GM13977 (cell line): ENCODE results near the gene FSIP1.

ENCODE experiments used
- DNase-seq: peaks from one replicate; pipeline ENCODE4 v3.0.0; 2012; ENCODE audit warnings: low spot score
- in situ Hi-C: fragments of 300-500 bp; cut with MboI; formaldehyde crosslinking; loops from one replicate; pipeline ENCODE4 v1.12.0; 2022; ENCODE audit warnings: low sequenced_read_pairs, low pct_unique_long_range_greater_than_20kb, mixed read lengths, inconsistent platforms; ENCODE audit not compliant: unreplicated experiment
- TF ChIP-seq, protein P1 (sequence below): IDR thresholded peaks from 2 replicates; pipeline ENCODE4 v1.5.1; 2012; ENCODE audit warnings: mild to moderate bottlenecking, control low read depth; ENCODE audit not compliant: insufficient read depth; ENCODE audit errors: extremely low read depth, missing control alignments

Gene FSIP1

DNA sequence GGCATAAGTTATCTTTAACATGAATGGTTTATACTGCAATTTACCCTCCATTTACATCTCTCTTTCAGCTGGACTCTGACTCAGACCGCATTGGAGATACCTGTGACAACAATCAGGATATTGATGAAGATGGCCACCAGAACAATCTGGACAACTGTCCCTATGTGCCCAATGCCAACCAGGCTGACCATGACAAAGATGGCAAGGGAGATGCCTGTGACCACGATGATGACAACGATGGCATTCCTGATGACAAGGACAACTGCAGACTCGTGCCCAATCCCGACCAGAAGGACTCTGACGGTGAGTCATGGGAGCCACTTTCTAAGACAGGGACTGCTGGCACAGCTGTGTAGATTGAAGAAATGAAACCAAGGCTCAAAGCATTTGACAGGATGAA is 190.1 kb downstream of the FSIP1 start:
- no peak for DNase-seq
- in situ Hi-C loops: loop anchor here (25.0 kb wide), 2 partner anchors 230 to 480 kb away; no protein-coding TSS in a partner anchor
- TF ChIP-seq, protein P1, sequence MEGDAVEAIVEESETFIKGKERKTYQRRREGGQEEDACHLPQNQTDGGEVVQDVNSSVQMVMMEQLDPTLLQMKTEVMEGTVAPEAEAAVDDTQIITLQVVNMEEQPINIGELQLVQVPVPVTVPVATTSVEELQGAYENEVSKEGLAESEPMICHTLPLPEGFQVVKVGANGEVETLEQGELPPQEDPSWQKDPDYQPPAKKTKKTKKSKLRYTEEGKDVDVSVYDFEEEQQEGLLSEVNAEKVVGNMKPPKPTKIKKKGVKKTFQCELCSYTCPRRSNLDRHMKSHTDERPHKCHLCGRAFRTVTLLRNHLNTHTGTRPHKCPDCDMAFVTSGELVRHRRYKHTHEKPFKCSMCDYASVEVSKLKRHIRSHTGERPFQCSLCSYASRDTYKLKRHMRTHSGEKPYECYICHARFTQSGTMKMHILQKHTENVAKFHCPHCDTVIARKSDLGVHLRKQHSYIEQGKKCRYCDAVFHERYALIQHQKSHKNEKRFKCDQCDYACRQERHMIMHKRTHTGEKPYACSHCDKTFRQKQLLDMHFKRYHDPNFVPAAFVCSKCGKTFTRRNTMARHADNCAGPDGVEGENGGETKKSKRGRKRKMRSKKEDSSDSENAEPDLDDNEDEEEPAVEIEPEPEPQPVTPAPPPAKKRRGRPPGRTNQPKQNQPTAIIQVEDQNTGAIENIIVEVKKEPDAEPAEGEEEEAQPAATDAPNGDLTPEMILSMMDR: no peak

DNA sequence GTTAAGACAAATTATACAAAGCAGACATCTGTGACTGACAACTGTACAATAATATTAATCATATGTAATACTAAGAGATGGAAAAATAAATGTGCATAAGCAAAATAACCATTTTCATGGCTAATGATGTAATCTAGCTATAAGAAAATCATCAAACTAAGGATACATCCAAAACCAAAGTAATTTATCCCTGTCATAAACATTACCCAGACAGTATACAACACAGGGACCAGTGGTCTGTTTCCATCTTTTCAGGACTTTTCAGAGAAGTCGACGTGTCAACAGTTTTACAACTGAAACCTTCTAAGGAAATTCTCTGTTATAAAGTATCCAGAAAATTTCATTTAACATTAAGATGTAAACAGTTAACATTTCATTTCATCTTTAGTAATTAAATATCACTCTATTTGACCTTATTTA is 190.7 kb downstream of the FSIP1 start:
- DNase-seq: no peak
- in situ Hi-C loops: loop anchor here (25.0 kb wide), 2 partner anchors 230 to 480 kb away; no protein-coding TSS in a partner anchor
- TF ChIP-seq, protein P1: no peak

DNA sequence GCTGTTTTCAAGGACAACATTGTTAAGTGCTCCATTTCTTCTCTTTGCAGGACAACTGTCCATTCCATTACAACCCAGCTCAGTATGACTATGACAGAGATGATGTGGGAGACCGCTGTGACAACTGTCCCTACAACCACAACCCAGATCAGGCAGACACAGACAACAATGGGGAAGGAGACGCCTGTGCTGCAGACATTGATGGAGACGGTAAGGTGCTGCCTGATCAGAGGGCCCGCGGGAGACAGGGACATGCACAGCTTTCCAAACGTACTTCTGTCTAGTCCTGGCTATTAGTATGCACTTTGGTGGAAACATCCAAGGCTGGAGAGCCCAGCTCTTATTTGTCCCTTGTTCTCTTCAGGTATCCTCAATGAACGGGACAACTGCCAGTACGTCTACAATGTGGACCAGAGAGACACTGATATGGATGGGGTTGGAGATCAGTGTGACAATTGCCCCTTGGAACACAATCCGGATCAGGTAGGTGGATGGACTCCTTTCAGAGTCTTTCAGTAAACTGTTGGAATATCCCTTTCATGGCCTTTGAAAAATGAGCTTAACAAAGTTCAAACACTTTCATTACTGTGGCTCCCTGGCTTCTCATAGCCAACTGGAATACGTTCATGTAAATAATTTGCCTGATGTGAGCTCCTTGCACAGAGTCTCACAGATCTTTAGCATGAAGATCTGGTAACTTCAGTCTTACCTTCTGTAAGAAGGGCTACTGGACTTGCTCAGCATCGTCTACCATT is 191.3 kb downstream of the FSIP1 start:
- in situ Hi-C loops: loop anchor here (25.0 kb wide), 2 partner anchors 229 to 479 kb away; no protein-coding TSS in a partner anchor
- TF ChIP-seq, protein P1: no peak
- DNase-seq: no peak

DNA sequence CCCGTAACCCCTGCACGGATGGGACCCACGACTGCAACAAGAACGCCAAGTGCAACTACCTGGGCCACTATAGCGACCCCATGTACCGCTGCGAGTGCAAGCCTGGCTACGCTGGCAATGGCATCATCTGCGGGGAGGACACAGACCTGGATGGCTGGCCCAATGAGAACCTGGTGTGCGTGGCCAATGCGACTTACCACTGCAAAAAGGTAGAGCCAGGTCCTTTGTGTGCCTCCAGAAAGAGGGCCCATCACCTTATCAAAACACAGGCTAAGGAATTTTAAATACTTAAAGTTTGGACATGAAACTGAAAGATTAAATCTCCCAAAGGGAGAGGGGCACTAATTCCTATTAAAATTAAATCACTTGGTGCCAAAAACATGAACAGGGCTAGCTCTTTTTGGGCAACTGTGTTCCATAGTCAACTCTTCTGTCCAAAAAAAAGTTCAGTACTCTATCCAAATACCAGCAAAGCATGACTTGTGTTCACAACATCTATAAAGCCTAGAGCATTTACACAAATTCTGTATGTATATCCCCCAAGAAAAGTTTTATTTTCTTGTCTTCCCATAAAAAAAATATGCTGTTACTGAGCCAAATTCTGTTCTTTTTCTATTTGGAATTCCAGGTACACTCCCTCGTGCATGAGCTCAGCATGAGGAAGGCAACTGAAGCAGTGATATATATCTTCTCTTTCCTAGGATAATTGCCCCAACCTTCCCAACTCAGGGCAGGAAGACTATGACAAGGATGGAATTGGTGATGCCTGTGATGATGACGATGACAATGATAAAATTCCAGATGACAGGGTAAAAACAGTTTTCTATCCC is 192.6 kb downstream of the FSIP1 start:
- TF ChIP-seq, protein P1: no peak
- in situ Hi-C loops: loop anchor here (25.0 kb wide), 2 partner anchors 228 to 478 kb away; no protein-coding TSS in a partner anchor

DNA sequence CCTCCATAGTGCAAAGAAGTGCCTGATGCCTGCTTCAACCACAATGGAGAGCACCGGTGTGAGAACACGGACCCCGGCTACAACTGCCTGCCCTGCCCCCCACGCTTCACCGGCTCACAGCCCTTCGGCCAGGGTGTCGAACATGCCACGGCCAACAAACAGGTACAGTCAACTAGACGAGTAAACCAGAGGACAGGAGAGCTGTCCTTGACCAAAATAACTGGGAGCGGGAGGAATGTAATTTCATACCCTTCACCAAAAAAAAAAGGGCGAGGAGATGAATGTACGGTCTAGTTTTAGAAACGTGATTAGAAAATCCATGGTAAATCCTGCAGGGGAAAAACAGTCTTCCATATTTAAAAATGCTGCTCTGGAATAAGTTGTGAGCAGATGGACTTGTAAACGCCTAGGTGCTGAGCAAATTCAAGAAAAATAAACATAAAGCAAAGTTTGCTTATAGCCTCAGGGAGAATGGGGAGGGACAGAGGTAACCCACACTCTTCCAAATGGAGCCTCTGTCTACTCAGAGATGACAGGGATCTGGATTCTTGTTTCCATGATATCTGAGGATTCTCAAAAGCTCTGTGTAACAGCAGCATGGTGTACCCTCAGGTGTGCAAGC is 193.3 kb downstream of the FSIP1 start:
- DNase-seq: no peak
- in situ Hi-C loops: loop anchor here (25.0 kb wide), 2 partner anchors 227 to 477 kb away; no protein-coding TSS in a partner anchor
- TF ChIP-seq, protein P1: no peak

More for the DNA sequence above, 192.6 kb downstream of the FSIP1 start:
- no peak for DNase-seq
